Hematopoietic multipotent progenitor cell treated with erythropoietin and hydrocortisone succinate and interleukin-3 and kit ligand, for 4 days (in vitro differentiated cells): ENCODE measurements around the gene ATOSA.

Source experiments
- DNase-seq: peaks from one replicate; pipeline ENCODE4 v3.0.0-alpha.2; 2015

The ATOSA gene

DNA sequence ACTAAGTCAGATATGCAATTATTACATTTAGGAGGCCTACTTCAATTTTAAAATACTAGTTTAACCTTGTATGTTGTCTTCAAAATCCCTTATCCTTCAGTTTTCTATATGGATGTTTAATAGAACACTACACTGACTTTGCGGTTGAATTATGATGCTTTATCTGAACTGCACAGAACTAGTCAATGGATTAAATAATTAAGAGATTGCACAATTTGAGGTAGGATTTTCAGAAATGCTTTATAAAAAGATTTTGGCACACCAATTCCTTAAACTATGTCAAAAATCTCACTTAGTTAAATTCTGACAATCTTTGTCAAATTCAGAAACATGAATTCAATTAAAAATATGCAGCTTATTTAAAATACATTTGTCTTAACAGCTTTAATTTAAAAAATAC, 28.1 kb downstream of the ATOSA start:
- DNase-seq, result no peak

DNA sequence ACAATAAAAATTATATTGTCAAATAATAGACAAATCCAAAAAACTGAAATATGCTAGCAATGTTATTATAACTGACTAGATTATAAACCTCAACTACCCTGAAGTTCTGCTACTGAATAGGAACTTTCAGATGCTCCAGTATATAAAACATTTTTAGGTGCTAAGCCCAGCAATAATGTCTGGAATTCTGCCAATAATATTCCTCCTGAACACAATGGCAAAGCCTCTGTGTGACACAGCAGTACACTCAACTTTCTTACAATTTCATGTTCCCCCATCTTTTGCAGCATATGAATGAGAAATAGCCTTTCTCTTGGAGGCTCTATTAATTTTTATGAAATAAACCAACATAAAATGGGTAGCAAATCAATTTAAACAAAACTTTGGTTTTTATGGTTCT, 29.5 kb downstream of the ATOSA start:
- no peak for DNase-seq

GRCh38 chr15:52645916-52646315, 33.3 kb downstream of the ATOSA start:
- DNase-seq, result no peak

- no peak for DNase-seq
Measured at GRCh38 chr15:52642386-52643361, 36.5 kb downstream of the ATOSA start.

- no peak for DNase-seq
Measured at GRCh38 chr15:52636459-52636858, 42.7 kb downstream of the ATOSA start.

GRCh38 chr15:52635908-52636307, 43.3 kb downstream of the ATOSA start:
- no peak for DNase-seq
